Heart right ventricle (tissue), 16 donors: ENCODE measurements around the gene RTEL1. TPM values are rescaled to one million over a fixed set of nuclear protein-coding genes. Genes with fewer than 3 reads are reported as not detected.

ENCODE experiments used
- ATAC-seq, 8 donors: fragments of 200-7000 bp; cut with Tn5 transposase; one replicate each; pipeline ENCODE4 v1.9.1; 2020; ENCODE audit warnings: mild to moderate bottlenecking in 8 of 8, moderate library complexity in 8 of 8, moderate number of reproducible peaks in 1 of 8
- DNase-seq, 2 donors: peaks; one replicate each; pipeline ENCODE4 v3.0.0-alpha.2; 2020
- H3K27ac ChIP-seq, 10 donors: fragments of 200-600 bp; sonication (generic) in 2 of 10; one replicate each; pipeline versions ENCODE4 v1.5.0 to v1.8.0; 2020 to 2022; ENCODE audit warnings: mild to moderate bottlenecking in 3 of 10
- H3K27me3 ChIP-seq, 7 donors: fragments of 200-600 bp; one replicate each; pipeline ENCODE4 v1.8.0; 2021 to 2022; ENCODE audit warnings: mild to moderate bottlenecking in 2 of 7
- H3K36me3 ChIP-seq, 9 donors: fragments of 200-600 bp; sonication (generic) in 1 of 9; one replicate each; pipeline versions ENCODE4 v1.5.0 to v1.8.0; 2020 to 2022; ENCODE audit warnings: mild to moderate bottlenecking in 2 of 9
- H3K4me1 ChIP-seq, 9 donors: fragments of 200-600 bp; sonication (generic) in 1 of 9; one replicate each; pipeline versions ENCODE4 v1.5.0 to v1.8.0; 2020 to 2022; ENCODE audit warnings: mild to moderate bottlenecking in 4 of 9
- H3K4me3 ChIP-seq, 10 donors: fragments of 200-600 bp; sonication (generic) in 2 of 10; one replicate each; pipeline versions ENCODE4 v1.5.0 to v1.8.0; 2020 to 2022; ENCODE audit warnings: mild to moderate bottlenecking in 7 of 10, moderate library complexity in 2 of 10
- H3K9me3 ChIP-seq, 11 donors: fragments of 200-600 bp in 10 of 11; sonication (generic) in 2 of 11; one replicate each; pipeline versions ENCODE4 v1.5.0 to v1.8.0; 2013 to 2022; ENCODE audit warnings: mild to moderate bottlenecking in 2 of 11, control low read depth in 1 of 11, moderate library complexity in 1 of 11
- CTCF ChIP-seq, 9 donors: fragments of 200-600 bp; sonication (generic) in 2 of 9; IDR thresholded peaks; one replicate each; pipeline versions ENCODE4 v1.5.0 to v1.8.0; 2021 to 2022; ENCODE audit warnings: antibody characterized with exemption in 9 of 9, mild to moderate bottlenecking in 5 of 9, moderate library complexity in 1 of 9
- WGBS, 2 donors: extraction: QIAGEN DNeasy Blood & Tissue Kit; methylation state at CpG; one replicate each; pipeline ENCODE4 v1.1.7; 2013; ENCODE audit warnings: inconsistent platforms in 1 of 2; 5-methylcytosine and 5-hydroxymethylcytosine counted together
- intact Hi-C, 10 donors: fragments of 100-400 bp; cut with DNase I; formaldehyde crosslinking; loops; one replicate each; pipeline versions ENCODE4 v1.11.1 to v1.14.2; 2022
- polyA plus RNA-seq, 2 donors: library from polyadenylated mRNA; stranded (reverse); fragments of 200-250 nt; gene quantifications; one replicate each; pipeline ENCODE4 v1.2.3, GENCODE V29; 2013
- total RNA-seq, 10 donors: library from RNA; stranded (reverse); fragmentation: NEBNext Ultra II Directional in 3 of 10; extraction: Animal tissue kit (Norgen Biotek cat#: 25700) in 3 of 10; gene quantifications; one replicate each; pipeline versions ENCODE4 v1.2.1 to v1.2.4, GENCODE V29; 2021 to 2023
- donor health status: Arrhythmogenic right ventricular cardiomyopathy.
- donor health status: ischemic (EF 13 %, LVEDD 7.1; RV severe dilation, severe dysfunction).
- donor health status: healthy with polysubstance abuse.
- donor health status: DM: no; HTN: yes; CAD: no.
- donor health status: DM: no; HTN: no; CAD: no.
- donor health status: ischemic (EF 25% LVEDD 6.9; RV normal size, moderate dysfunction).
- donor health status: ischemic (EF 25% LVEDD 5.7; RV mildly dilated, moderate dysfunction).
- donor health status: healthy.
- donor health status: DM: yes; HTN: yes; CAD: no.
- donor health status: Ischemic cardiomyopathy.
- donor health status: ischemic (EF 35%, LVEDD 5.7; RV mildly dilated, moderate dysfunction).
- donor health status: nonischemic (EF 11% LVEDD 7.7; RV severe dilation, severe dysfunction).
- donor health status: DM: yes; HTN: yes; CAD: no.
- donor health status: PGD.
- donor health status: ischemic (EF 29% LVEDD 5.4; RV normal size, mild dysfunction).
- donor health status: nonischemic (EF 23%, LVEDD 6.1; RV moderate dilation, normal function).

RTEL1 gene
- total and polyA plus RNA-seq, 12 donors = 5.3 to 18.8 (median 10.3) TPM

GRCh38 chr20:63681609-63682142, 23.6 kb downstream of the RTEL1 start:
- Histone ChIP-seq H3K4me1 (peaks cover 17 to 45% (median 36%) of the 10 kb centered on the region in 9 donors), H3K9me3 (no peaks in the 10 kb centered on the region), H3K4me3 (no peak overlapping the region), H3K36me3 (peaks cover 0 to 36% (median 7%) of the 10 kb centered on the region in 9 donors), H3K27me3 (no peaks in the 10 kb centered on the region), H3K27ac (peak overlapping the region; percentile 76 to 93 (median 82))
- no peak for TF ChIP-seq CTCF (IDR thresholded peaks at IDR 0.05)
- DNase-seq (no peak), ATAC-seq (no peak)
- intact Hi-C loops = no loop called here
- 96 to 97% methylated on average over 13 of the region's 13 CpGs for WGBS, 2 donors

- intact Hi-C loops = no loop called here
- 56 to 64% methylated on average over 22 of the region's 22 CpGs for WGBS, 2 donors
- no peak overlapping the region for H3K4me3 ChIP-seq
- H3K9me3 ChIP-seq = no peaks in the 10 kb centered on the region
- ATAC-seq (peak; percentile 44 to 71 (median 64)), DNase-seq (peak; percentile 63 to 80)
- H3K27ac ChIP-seq = peak overlapping the region; percentile 76 to 93 (median 82)
- peaks cover 0 to 28% (median 3%) of the 10 kb centered on the region in 9 donors for H3K36me3 ChIP-seq
- H3K4me1 ChIP-seq = peaks cover 22 to 54% (median 45%) of the 10 kb centered on the region in 9 donors
- H3K27me3 ChIP-seq = no peaks in the 10 kb centered on the region
- no peak for TF ChIP-seq CTCF (IDR thresholded peaks at IDR 0.05)
These were observed 24.4 kb downstream of the RTEL1 start for GRCh38 chr20:63682384-63683139.

- 93% methylated on average over 21 of the region's 21 CpGs for WGBS, 2 donors
- DNase-seq (no peak), ATAC-seq (no peak)
- H3K36me3 ChIP-seq = peaks cover 0 to 13% (median 0%) of the 10 kb centered on the region in 9 donors
- no peak for TF ChIP-seq CTCF (IDR thresholded peaks at IDR 0.05)
- intact Hi-C loops = loop anchor here in 1 of 10 donors (5.0 kb wide), 1 partner anchor 367 kb away; no protein-coding TSS in a partner anchor
- no peaks in the 10 kb centered on the region for H3K27me3 ChIP-seq
- H3K4me3 ChIP-seq = no peak overlapping the region
- H3K9me3 ChIP-seq = no peaks in the 10 kb centered on the region
- H3K4me1 ChIP-seq = peaks cover 33 to 72% (median 61%) of the 10 kb centered on the region in 9 donors
- H3K27ac ChIP-seq = peak overlapping the region; percentile 79 to 96 (median 93)
These were observed 27.3 kb downstream of the RTEL1 start for GRCh38 chr20:63685269-63686026.

GRCh38 chr20:63686094-63686491, 28.0 kb downstream of the RTEL1 start:
- Histone ChIP-seq H3K4me1 (peaks cover 33 to 72% (median 61%) of the 10 kb centered on the region in 9 donors), H3K27me3 (no peaks in the 10 kb centered on the region), H3K27ac (peak overlapping the region; percentile 79 to 96 (median 93)), H3K36me3 (peaks cover 0 to 6% (median 0%) of the 10 kb centered on the region in 9 donors), H3K4me3 (peak overlapping the region in 5 of 10 donors; percentile 8 to 25 (median 19)), H3K9me3 (no peaks in the 10 kb centered on the region)
- DNase-seq (no peak), ATAC-seq (no peak)
- intact Hi-C loops = loop anchor here in 1 of 10 donors (5.0 kb wide), 1 partner anchor 366 kb away; no protein-coding TSS in a partner anchor
- 82 to 86% methylated on average over 24 of the region's 24 CpGs for WGBS, 2 donors
- TF ChIP-seq CTCF (IDR thresholded peaks at IDR 0.05) = no peak
